Chondrocyte (in vitro differentiated cells): ENCODE measurements around the gene MOG. TPM values are rescaled to one million over a fixed set of nuclear protein-coding genes. Genes with fewer than 3 reads are reported as not detected.

Experiments
- DNase-seq: peaks from one replicate; pipeline ENCODE4 v3.0.0; 2021; ENCODE audit warnings: mixed read lengths, low spot score
- H3K27ac Mint-ChIP-seq: one replicate; pipeline ENCODE4 v1.8.0; 2021; ENCODE audit warnings: mild to moderate bottlenecking, moderate library complexity, mixed read lengths; ENCODE audit not compliant: unreplicated experiment
- H3K27me3 Mint-ChIP-seq: 2 replicates; pipeline ENCODE4 v1.8.0; 2021; ENCODE audit warnings: low read depth, mixed read lengths
- H3K36me3 Mint-ChIP-seq: 2 replicates; pipeline ENCODE4 v1.8.0; 2021; ENCODE audit warnings: low read depth, mixed read lengths
- H3K4me1 Mint-ChIP-seq: 2 replicates; pipeline ENCODE4 v1.8.0; 2021; ENCODE audit warnings: low read depth, mild to moderate bottlenecking, mixed read lengths
- H3K4me3 Mint-ChIP-seq: one replicate; pipeline ENCODE4 v1.8.0; 2021; ENCODE audit warnings: mild to moderate bottlenecking, moderate library complexity, mixed read lengths; ENCODE audit not compliant: unreplicated experiment
- H3K9me3 Mint-ChIP-seq: 2 replicates; pipeline ENCODE4 v1.8.0; 2021; ENCODE audit warnings: low read depth, mixed read lengths
- CTCF ChIP-seq: fragments of 200-600 bp; sonication (generic); IDR thresholded peaks from 2 replicates; pipeline ENCODE4 v1.5.0; 2021; ENCODE audit warnings: antibody characterized with exemption, mild to moderate bottlenecking, moderate library complexity
- total RNA-seq: library from RNA; stranded (reverse); gene quantifications from 3 replicates; pipeline ENCODE4 v1.2.1, GENCODE V29; 2021

Gene MOG
- total RNA-seq, 1 donor from 2014 or later, result 0.82 TPM

GRCh38 chr6:29619578-29620160 lies 37.2 kb upstream of the MOG start:
- Mint-ChIP-seq H3K4me1 (peaks cover 3% of the 10 kb centered on the region), H3K27ac (no peak overlapping the region), H3K4me3 (no peak overlapping the region), H3K27me3 (no peaks in the 10 kb centered on the region), H3K36me3 (peaks cover 40% of the 10 kb centered on the region), H3K9me3 (no peaks in the 10 kb centered on the region)
- DNase-seq, result no peak
- TF ChIP-seq CTCF, result no peak

GRCh38 chr6:29620630-29621029 lies 36.3 kb upstream of the MOG start:
- no peak overlapping the region for H3K4me3 Mint-ChIP-seq
- H3K27ac Mint-ChIP-seq, result no peak overlapping the region
- H3K4me1 Mint-ChIP-seq, result peaks cover 11% of the 10 kb centered on the region
- no peak for TF ChIP-seq CTCF
- no peak for DNase-seq
- H3K9me3 Mint-ChIP-seq, result no peaks in the 10 kb centered on the region
- no peaks in the 10 kb centered on the region for H3K27me3 Mint-ChIP-seq
- H3K36me3 Mint-ChIP-seq, result peaks cover 39% of the 10 kb centered on the region

- Mint-ChIP-seq H3K9me3 (no peaks in the 10 kb centered on the region), H3K36me3 (peaks cover 31% of the 10 kb centered on the region), H3K4me3 (no peak overlapping the region), H3K4me1 (peaks cover 38% of the 10 kb centered on the region), H3K27ac (no peak overlapping the region), H3K27me3 (no peaks in the 10 kb centered on the region)
- no peak for TF ChIP-seq CTCF
- DNase-seq, result no peak
Measured at GRCh38 chr6:29624520-29624961, 32.4 kb upstream of the MOG start.

- Mint-ChIP-seq H3K27me3 (no peaks in the 10 kb centered on the region), H3K27ac (no peak overlapping the region), H3K36me3 (peaks cover 25% of the 10 kb centered on the region), H3K4me3 (no peak overlapping the region), H3K4me1 (peaks cover 47% of the 10 kb centered on the region), H3K9me3 (no peaks in the 10 kb centered on the region)
- TF ChIP-seq CTCF, result no peak
- DNase-seq, result no peak
Measured at GRCh38 chr6:29625337-29625930, 31.5 kb upstream of the MOG start.

GRCh38 chr6:29626948-29627754 lies 29.7 kb upstream of the MOG start:
- H3K4me3 Mint-ChIP-seq, result peak overlapping the region; percentile 96
- TF ChIP-seq CTCF, result no peak
- DNase-seq, result no peak
- H3K4me1 Mint-ChIP-seq, result peaks cover 64% of the 10 kb centered on the region
- no peaks in the 10 kb centered on the region for H3K27me3 Mint-ChIP-seq
- H3K9me3 Mint-ChIP-seq, result no peaks in the 10 kb centered on the region
- H3K27ac Mint-ChIP-seq, result peak overlapping the region; percentile 52
- peaks cover 11% of the 10 kb centered on the region for H3K36me3 Mint-ChIP-seq
